Breast epithelium (tissue), 3 donors: Measurements from ENCODE around the gene HSPA1B.

Experiments
- CTCF ChIP-seq, 3 donors: fragments of 450-650 bp; IDR thresholded peaks; one replicate each; pipeline ENCODE4 v1.5.1; 2016 to 2017; ENCODE audit warnings: antibody characterized with exemption in 3 of 3, mild to moderate bottlenecking in 3 of 3, moderate library complexity in 3 of 3
- POLR2A ChIP-seq: fragments of 450-650 bp; IDR thresholded peaks from one replicate; pipeline ENCODE4 v1.6.1; 2016; ENCODE audit warnings: antibody characterized with exemption, mild to moderate bottlenecking, moderate library complexity

- no peak for TF ChIP-seq CTCF (IDR thresholded peaks at IDR 0.05)
- no peak for TF ChIP-seq POLR2A
Measured at GRCh38 chr6:31837369-31838113, 10.0 kb downstream of the HSPA1B start.
